K562 (cell line): Measurements from ENCODE around the gene LONP1. TPM values are rescaled to one million over a fixed set of nuclear protein-coding genes. Genes with fewer than 3 reads are reported as not detected.

Experiments
- BCL6 ChIP-seq: fragments of 250-450 bp; sonication (Bioruptor Pico); IDR thresholded peaks from 2 replicates; pipeline ENCODE4 v1.4.0; 2020
- BCLAF1 ChIP-seq, 2 experiments: fragments of 450-650 bp in 1 of 2; IDR thresholded peaks; 2 replicates each; pipeline ENCODE4 v1.6.1; 2011 to 2017; ENCODE audit warnings: low read depth in 2 of 2, antibody characterized with exemption in 1 of 2, borderline replicate concordance in 1 of 2, low read length in 1 of 2, mild to moderate bottlenecking in 1 of 2, mixed read lengths in 1 of 2; ENCODE audit not compliant: control insufficient read depth in 1 of 2
- CAMTA2 ChIP-seq: fragments of 250-450 bp; sonication (Bioruptor Pico); conservative IDR thresholded peaks from 2 replicates; pipeline ENCODE4 v1.5.1; 2022
- ERF ChIP-seq: fragments of 450-650 bp; formaldehyde crosslinking; IDR thresholded peaks from 2 replicates; pipeline ENCODE4 v1.4.0; 2020; ENCODE audit warnings: mild to moderate bottlenecking, mixed read lengths
- PREB ChIP-seq: sonication (generic); formaldehyde crosslinking; IDR thresholded peaks from 2 replicates; pipeline ENCODE4 v1.8.1; 2023; ENCODE audit warnings: mild to moderate bottlenecking, missing genetic modification reagents
- PRPF4 ChIP-seq: fragments of 200-400 bp; formaldehyde crosslinking; IDR thresholded peaks from one replicate; pipeline ENCODE4 v1.6.1; 2017; ENCODE audit warnings: low read length, low read depth, mild to moderate bottlenecking; ENCODE audit not compliant: insufficient read depth, poor library complexity, severe bottlenecking
- RB1 ChIP-seq: fragments of 450-650 bp; IDR thresholded peaks from 2 replicates; pipeline ENCODE4 v1.6.1; 2017; ENCODE audit warnings: low read depth, mild to moderate bottlenecking
- SMAD1 ChIP-seq: fragments of 150-350 bp; IDR thresholded peaks from 2 replicates; pipeline ENCODE4 v1.6.1; 2014; ENCODE audit warnings: low read length, low read depth; ENCODE audit not compliant: partially characterized antibody
- TEAD2 ChIP-seq: fragments of 450-650 bp; IDR thresholded peaks from 2 replicates; pipeline ENCODE4 v1.6.1; 2016; ENCODE audit warnings: missing genetic modification characterization, control low read depth, missing compliant biosample characterization
- TFE3 ChIP-seq: fragments of 450-650 bp; formaldehyde crosslinking; IDR thresholded peaks from 2 replicates; pipeline ENCODE4 v1.4.0; 2020; ENCODE audit warnings: mild to moderate bottlenecking, mixed read lengths
- TRIM28 ChIP-seq: fragments of 450-650 bp; IDR thresholded peaks from 2 replicates; pipeline ENCODE4 v1.6.1; 2017
- UBTF ChIP-seq, 2 experiments: IDR thresholded peaks; 2 replicates each; pipeline ENCODE4 v1.6.1; 2012; ENCODE audit warnings: improper control_type of control experiment in 2 of 2, low read depth in 2 of 2, low read length in 2 of 2, borderline replicate concordance in 1 of 2
- ZFX ChIP-seq: sonication (generic); formaldehyde crosslinking; IDR thresholded peaks from 2 replicates; pipeline ENCODE4 v1.8.0; 2022; ENCODE audit warnings: mild to moderate bottlenecking, missing genetic modification reagents, moderate library complexity
- ZNF212 ChIP-seq: fragments of 450-650 bp; formaldehyde crosslinking; IDR thresholded peaks from 2 replicates; pipeline ENCODE4 v1.4.0; 2020; ENCODE audit warnings: mild to moderate bottlenecking
- ZNF449 ChIP-seq: fragments of 250-450 bp; sonication (Bioruptor Pico); IDR thresholded peaks from 2 replicates; pipeline ENCODE4 v1.8.0; 2022; ENCODE audit warnings: moderate library complexity, mild to moderate bottlenecking, inconsistent platforms
- ZNF668 ChIP-seq: fragments of 250-450 bp; sonication (Bioruptor Pico); IDR thresholded peaks from 2 replicates; pipeline ENCODE4 v1.8.0; 2022; ENCODE audit warnings: mild to moderate bottlenecking, inconsistent platforms
- ZNF695 ChIP-seq: fragments of 450-650 bp; formaldehyde crosslinking; IDR thresholded peaks from 2 replicates; pipeline ENCODE4 v1.4.0; 2020; ENCODE audit warnings: mild to moderate bottlenecking, moderate library complexity
- polyA plus RNA-seq, 8 experiments: library from polyadenylated mRNA; depleted of rRNA in 4 of 8; stranded (reverse) in 5 of 8; unstranded in 3 of 8; fragments of >200 nt; fragmentation: Nextera tagmentation in 2 of 8; fragmentation: Illumina TruSeq in 1 of 8; extraction: Ambion mirVana in 2 of 8; extraction: Trizol in 1 of 8; gene quantifications; 2 replicates each; pipeline versions ENCODE4 v1.2.1 to v1.2.3, GENCODE V29; 2011 to 2014; ENCODE audit warnings: inconsistent platforms in 1 of 8, missing spikeins in 1 of 8
- total RNA-seq, 7 experiments: library from RNA; depleted of rRNA in 6 of 7; stranded (reverse); fragments of >200 nt in 6 of 7; fragmentation: Illumina TruSeq in 2 of 7; extraction: Trizol in 2 of 7; gene quantifications; 2 replicates each; pipeline versions ENCODE4 v1.2.1 to v1.2.3, GENCODE V29; 2011 to 2021; ENCODE audit warnings: low replicate concordance in 1 of 7

The LONP1 gene
- total and polyA plus RNA-seq, 9 of the 15 experiments (the other 6 are each of a cell fraction or from before 2014, with no cell fraction given), result 1.1 to 238 (median 84.5) TPM

GRCh38 chr19:5691822-5692722 lies 27.9 kb downstream of the LONP1 start (continued):
- 0 out of 2 replicates have a peak, but pooled peaks have one; percentile 27 for TF ChIP-seq PREB (CRISPR knock-in tag)
- TF ChIP-seq RB1, result no peak
- no peak for TF ChIP-seq TEAD2 (tag)
- TF ChIP-seq ZNF449 (CRISPR knock-in tag), result no peak
- no peak for TF ChIP-seq SMAD1
- TF ChIP-seq ZNF695 (CRISPR knock-in tag), result no peak
- TF ChIP-seq UBTF (IDR thresholded peaks at IDR 0.05; ENCODE audit: borderline replicate concordance in 1 of 2, low read depth in 2 of 2, low read length in 2 of 2), result no peak
- TF ChIP-seq ERF (CRISPR knock-in tag), result no peak
- TF ChIP-seq PRPF4, result peak; percentile 20
- peak; percentile 70 for TF ChIP-seq ZFX (CRISPR knock-in tag)
- TF ChIP-seq TFE3 (CRISPR knock-in tag), result no peak
- no peak for TF ChIP-seq BCL6
- no peak for TF ChIP-seq CAMTA2 (CRISPR knock-in tag)
- no peak for TF ChIP-seq TRIM28
- no peak for TF ChIP-seq BCLAF1 (IDR thresholded peaks at IDR 0.05; ENCODE audit: borderline replicate concordance in 1 of 2, control insufficient read depth in 1 of 2, low read depth in 2 of 2, low read length in 1 of 2)
- no peak for TF ChIP-seq ZNF668 (CRISPR knock-in tag)
- no peak for TF ChIP-seq ZNF212 (CRISPR knock-in tag)
